NT2/D1 (cell line): ENCODE results near the gene CDK15.

ENCODE experiments used
- SUZ12 ChIP-seq: IDR thresholded peaks from 2 replicates; pipeline ENCODE4 v1.6.1; 2011; ENCODE audit not compliant: insufficient read length, insufficient read depth; ENCODE audit errors: extremely low read depth
- YY1 ChIP-seq: IDR thresholded peaks from 2 replicates; pipeline ENCODE4 v1.6.1; 2011; ENCODE audit not compliant: insufficient read length, insufficient read depth

- TF ChIP-seq YY1 (no peak), SUZ12 (no peak)
Observed at GRCh38 chr2:201789395-201789794, 16.9 kb upstream of the CDK15 start.
